VCaP (cell line): ENCODE data around the gene GREB1.

Experiments used
- H3K27ac ChIP-seq: fragments of 450-650 bp; 2 replicates; pipeline ENCODE4 v1.5.1; 2017
- TF ChIP-seq, protein P1 (sequence below): fragments of 450-650 bp; conservative IDR thresholded peaks from 2 replicates; pipeline ENCODE4 v1.5.1; 2017; ENCODE audit warnings: mild to moderate bottlenecking, moderate library complexity

GREB1 gene

DNA sequence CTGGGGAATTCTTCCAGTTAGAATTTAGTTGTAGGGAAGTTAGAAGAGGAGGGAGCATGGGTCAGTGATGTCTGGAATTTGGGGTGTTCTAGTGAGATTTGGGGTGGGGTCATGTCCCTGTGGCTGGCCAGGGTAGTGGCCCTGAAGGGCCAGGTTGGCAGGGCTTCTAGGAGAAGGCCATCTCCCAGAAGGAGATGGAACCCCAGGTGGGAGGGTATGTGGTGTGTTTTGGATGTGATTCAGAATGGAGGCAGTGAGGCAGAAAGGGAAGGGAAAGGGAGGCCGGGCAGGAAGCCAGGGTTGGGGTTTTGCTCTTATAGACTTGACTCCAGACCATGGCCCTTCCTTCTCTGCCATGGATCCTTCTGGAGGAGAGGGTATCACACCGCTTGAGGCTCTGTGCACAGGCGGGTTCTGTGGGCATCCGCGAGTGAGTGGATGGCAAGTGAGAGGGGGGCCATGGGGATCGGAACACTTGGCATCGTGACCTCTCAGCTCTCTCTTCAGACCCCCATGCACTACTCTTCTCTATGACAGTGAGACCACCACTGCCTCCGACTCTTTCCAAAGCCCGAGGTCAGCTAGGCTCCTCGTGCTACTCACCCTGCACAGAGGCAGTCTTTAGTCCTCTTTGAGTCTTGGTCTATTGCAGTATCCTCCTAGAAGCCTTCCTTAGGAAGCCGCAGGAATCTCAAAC is 7.3 kb downstream of the GREB1 start:
- peak overlapping the region; percentile 99 for H3K27ac ChIP-seq
- TF ChIP-seq, protein P1, sequence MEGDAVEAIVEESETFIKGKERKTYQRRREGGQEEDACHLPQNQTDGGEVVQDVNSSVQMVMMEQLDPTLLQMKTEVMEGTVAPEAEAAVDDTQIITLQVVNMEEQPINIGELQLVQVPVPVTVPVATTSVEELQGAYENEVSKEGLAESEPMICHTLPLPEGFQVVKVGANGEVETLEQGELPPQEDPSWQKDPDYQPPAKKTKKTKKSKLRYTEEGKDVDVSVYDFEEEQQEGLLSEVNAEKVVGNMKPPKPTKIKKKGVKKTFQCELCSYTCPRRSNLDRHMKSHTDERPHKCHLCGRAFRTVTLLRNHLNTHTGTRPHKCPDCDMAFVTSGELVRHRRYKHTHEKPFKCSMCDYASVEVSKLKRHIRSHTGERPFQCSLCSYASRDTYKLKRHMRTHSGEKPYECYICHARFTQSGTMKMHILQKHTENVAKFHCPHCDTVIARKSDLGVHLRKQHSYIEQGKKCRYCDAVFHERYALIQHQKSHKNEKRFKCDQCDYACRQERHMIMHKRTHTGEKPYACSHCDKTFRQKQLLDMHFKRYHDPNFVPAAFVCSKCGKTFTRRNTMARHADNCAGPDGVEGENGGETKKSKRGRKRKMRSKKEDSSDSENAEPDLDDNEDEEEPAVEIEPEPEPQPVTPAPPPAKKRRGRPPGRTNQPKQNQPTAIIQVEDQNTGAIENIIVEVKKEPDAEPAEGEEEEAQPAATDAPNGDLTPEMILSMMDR: no peak

DNA sequence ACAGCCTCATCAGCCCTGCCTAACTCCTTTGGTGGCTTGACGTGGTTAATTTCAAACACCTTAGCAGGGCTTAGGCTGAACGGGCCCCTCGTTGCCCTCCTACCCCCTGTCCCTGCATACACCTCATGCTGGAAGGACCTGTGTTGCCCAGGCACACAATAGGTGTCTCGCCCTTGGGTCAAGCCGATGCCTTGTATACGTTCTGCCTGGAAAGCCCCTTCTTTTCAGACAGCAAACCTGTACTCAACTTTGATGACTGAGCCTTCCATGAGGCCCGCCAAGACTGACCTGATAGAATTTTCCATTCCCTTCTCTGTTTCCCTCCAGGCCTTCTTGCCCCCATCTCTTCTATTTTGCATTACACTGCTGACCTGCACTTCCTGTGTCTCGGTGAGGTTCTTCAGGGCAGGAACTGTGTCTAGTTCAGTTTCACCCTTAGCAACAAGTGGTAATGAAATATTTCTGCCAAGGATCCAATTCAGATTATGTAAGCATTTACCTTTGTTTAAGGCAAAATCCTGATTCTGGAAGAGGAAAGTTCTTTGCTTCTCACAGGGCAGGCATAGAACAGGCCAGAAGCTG is 7.9 kb downstream of the GREB1 start:
- peak overlapping the region; percentile 99 for H3K27ac ChIP-seq

DNA sequence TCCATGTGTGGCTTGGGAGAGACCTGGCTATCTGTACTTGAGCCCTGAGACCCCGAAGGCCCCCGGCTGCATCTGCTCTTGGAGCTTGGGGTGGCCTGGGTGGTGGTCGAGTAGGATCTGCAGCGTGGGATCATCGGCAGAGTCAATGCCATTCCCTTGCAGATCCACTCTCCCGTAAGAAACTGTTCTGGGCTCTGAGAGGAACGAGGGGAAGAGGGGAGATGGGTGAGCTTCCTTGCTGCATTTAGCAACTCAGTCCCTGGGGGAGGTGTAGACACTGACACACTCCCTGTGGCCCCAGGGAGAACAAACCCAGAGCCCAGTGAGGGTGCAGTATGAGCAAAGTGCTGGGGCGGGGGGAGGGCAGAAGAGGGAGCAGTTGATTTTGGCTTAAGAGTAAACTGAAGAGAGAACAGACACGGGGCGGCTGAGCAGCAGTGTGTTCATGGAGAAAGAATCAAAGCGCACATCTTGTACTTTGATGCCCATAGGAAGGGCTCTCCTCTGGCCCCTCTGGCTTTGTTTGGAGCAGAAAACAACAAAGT is 8.5 kb downstream of the GREB1 start:
- peak overlapping the region; percentile 99 for H3K27ac ChIP-seq
- TF ChIP-seq, protein P1: no peak

More for the DNA sequence above, 7.9 kb downstream of the GREB1 start:
- TF ChIP-seq, protein P1: no peak

DNA sequence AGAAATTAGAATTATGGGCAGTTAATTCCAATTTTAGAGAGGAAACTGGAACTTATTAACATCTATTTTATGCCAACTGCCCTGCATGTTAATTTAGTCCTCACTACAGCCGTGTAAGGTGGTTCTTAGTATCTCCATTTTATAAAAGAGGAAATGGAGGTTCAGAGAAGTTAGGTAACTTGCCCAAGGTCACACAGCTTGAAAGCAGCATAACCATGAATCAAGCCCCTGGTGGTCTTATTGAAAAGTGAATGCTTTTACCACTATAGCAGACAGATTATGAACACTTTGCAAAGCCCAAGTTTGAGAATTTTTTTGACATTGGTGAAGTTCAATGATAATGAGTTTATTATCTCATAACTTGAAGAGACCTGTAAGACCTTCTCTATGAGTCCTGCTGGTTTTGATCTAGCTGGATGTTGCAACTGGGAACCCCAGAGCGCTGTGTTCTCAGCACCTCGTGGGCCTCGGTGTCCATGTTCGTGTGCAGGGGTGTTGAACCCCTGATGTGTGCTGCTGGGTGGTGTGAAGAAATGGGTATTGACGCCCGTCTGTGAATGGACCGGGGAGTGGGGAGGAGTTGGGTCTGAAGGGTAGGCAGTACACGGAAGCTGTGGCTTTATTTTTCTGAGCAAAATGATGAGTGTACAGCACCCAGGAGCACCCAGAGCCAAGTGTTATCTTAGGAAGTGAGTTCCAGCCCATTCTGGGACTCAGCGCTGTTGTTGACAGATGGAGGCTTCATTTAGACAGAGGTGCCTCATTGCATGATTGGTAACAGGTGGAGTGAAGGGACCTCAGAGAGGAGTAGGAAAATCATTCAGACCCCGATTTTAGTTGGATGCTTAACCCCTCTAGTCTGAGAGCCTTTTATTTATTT is 9.7 kb downstream of the GREB1 start:
- TF ChIP-seq, protein P1: no peak
- peak overlapping the region; percentile 99 for H3K27ac ChIP-seq

DNA sequence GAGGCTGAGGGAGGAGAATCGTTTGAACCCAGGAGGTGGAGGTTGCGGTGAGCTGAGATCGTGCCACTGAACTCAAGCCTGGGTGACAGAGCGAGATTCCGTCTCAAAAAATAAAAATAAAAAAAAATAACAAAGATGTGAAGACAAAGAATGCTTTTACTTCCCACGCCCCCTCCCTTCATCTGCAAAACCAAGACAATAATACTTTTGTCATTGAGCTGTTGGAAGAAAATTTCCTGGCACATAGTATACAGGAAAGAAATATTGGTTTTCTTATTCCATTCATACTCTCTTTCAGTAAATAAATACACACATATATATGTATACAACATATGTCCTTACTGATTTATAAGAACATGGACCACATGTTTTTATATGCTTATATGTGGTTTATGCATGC is 12.2 kb downstream of the GREB1 start:
- TF ChIP-seq, protein P1: no peak
- no peak overlapping the region for H3K27ac ChIP-seq

DNA sequence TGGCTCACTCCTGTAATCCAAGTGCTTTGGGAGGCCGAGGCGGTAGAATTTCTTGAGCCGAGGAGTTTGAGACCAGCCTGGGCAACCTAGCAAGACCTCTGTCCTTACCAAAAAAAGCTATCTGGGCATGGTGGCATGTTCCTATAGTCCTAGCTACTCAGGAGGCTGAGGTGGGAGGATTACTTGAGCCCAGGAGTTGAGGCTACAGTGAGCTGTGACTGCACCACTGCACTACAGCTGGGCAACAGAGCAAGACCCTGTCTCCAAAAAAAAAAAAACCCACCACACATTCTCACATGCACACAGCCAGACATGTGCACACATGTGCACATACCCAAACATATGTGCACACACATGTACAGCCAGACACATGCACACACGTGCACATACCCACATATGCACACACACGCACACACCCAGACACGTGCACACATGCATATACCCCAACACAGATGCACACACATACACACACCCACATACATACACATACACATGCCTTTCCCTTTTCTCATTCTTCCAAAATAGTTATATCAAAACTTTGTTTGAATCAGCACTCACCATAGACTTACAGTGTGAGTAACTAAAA is 14.2 kb downstream of the GREB1 start:
- no peak overlapping the region for H3K27ac ChIP-seq
- TF ChIP-seq, protein P1: no peak
